ENCODE data around the gene OGT.

Gene OGT

DNA sequence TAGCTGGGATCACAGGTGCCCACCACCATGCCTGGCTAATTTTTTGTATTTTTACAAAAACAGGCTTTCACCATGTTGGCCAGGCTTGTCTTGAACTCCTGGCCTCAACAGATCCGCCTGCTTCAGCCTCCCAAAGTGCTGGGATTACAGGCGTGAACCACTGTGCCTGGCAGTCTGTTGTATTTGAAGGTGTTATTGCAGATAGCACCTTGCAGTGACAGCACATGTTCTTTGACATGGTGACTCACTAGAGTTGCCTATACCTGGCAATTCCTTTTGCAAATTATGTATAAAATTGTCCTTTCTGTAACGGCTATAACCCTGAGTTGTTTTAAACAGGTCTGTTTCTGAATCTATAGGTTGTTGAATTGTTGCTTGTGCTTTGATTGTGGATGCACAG, 7.9 kb downstream of the OGT start:
- Histone ChIP-seq H3K4me1 (ENCODE audit: control insufficient read depth, insufficient read depth, low read length, poor library complexity, severe bottlenecking) (peaks cover 2% of the 10 kb centered on the region), H3K27ac (ENCODE audit: low read depth, low read length, severe bottlenecking) (no peak overlapping the region), H3K36me3 (ENCODE audit: control insufficient read depth, insufficient read depth, low read length) (peaks cover 41% of the 10 kb centered on the region), H3K9me3 (ENCODE audit: control insufficient read depth, low read length) (no peaks in the 10 kb centered on the region), H3K4me3 (ENCODE audit: extremely low read depth, insufficient read depth, low read length, poor library complexity, severe bottlenecking) (no peak overlapping the region)
- WGBS, 2 experiments (ENCODE audit: insufficient coverage in 2 of 2) = 92% methylated on average over 2 of the region's 3 CpGs; no CpG with 5 or more reads in 1 of the 2 experiments

DNA sequence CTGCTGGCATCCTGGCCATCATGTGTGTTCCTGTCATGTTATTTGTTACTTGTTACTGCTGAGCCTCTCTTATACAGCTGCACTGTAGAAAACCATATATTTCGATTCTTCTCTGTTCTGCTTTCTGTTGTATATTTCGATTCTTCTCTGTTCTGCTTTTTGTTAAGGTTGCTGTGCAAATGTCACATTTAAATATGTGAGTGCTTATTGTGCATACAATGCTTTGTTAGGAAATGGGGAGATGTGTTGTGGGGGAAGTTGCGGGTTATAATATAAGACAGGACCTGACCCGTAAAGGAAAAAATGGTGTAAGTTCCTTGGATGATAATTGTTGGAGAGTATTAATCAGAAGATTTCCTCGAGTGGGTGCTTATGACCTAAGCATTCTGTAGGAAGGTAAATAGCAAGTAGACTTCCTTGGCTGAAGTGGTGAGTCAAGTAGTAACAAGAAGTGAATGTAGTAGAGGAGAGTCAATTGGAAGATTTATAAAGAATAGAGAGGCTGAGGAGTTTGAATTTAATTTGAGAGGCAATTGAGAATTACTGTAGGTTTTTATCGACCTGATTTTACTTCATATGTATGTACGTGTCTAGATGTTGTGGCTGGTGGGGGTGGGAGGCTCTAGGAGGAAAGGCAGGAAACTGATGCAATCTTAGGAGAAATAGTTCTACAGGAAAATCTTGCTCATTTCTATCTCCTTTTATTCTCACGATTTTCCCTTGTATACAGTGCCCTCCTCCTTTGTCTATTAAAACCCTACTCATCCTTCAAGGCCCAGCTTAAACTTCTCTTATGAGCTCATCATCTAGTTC, 8.5 kb downstream of the OGT start:
- Histone ChIP-seq H3K4me3 (ENCODE audit: extremely low read depth, insufficient read depth, low read length, poor library complexity, severe bottlenecking) (no peak overlapping the region), H3K27ac (ENCODE audit: low read depth, low read length, severe bottlenecking) (peak overlapping the region; percentile 66), H3K4me1 (ENCODE audit: control insufficient read depth, insufficient read depth, low read length, poor library complexity, severe bottlenecking) (peaks cover 2% of the 10 kb centered on the region), H3K9me3 (ENCODE audit: control insufficient read depth, low read length) (no peaks in the 10 kb centered on the region), H3K36me3 (ENCODE audit: control insufficient read depth, insufficient read depth, low read length) (peaks cover 45% of the 10 kb centered on the region)
- WGBS, 2 experiments (ENCODE audit: insufficient coverage in 2 of 2) = 87 to 100% methylated on average over 2 to 3 of the region's 8 CpGs

DNA sequence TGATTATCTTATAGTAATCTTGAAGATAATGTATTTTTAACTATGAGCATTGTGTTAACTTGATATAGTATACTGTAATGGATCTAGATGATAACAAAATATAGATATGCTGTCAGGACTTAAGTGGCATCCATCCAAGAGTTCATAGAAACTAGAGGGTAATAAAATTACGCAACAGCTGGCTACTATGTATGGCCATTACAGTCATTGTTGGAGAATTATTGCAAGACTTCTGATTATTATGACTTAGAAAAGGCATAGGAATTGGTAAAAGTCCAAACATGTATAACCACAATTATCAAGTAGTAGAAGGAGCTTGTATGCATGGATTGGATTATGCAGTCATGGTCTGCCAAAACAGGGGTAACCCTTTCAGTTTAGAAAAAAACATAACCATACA, 9.5 kb downstream of the OGT start:
- no CpG with 5 or more reads among the region's 1 CpG for WGBS, 2 experiments (ENCODE audit: insufficient coverage in 2 of 2)
- Histone ChIP-seq H3K27ac (ENCODE audit: low read depth, low read length, severe bottlenecking) (no peak overlapping the region), H3K9me3 (ENCODE audit: control insufficient read depth, low read length) (no peaks in the 10 kb centered on the region)

DNA sequence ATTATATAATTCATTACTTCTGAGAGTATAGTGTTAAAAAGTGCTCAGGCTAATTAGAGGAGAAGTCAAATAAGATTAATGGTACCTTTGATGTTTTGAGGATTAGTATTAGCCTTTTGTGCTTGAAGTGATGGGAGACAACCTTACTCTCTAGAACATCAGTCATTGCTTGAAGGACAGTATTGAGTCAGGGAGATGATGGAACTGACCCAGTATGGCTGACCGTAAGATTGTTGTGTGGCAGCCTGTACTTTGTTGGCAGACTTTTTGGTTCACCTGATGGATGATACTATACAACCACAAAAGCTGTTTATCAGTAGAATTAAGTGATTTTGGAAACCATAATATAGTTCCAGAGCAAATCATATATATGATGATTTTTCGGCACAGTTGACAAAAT, 9.9 kb downstream of the OGT start:
- Histone ChIP-seq H3K4me1 (ENCODE audit: control insufficient read depth, insufficient read depth, low read length, poor library complexity, severe bottlenecking) (peaks cover 2% of the 10 kb centered on the region), H3K4me3 (ENCODE audit: extremely low read depth, insufficient read depth, low read length, poor library complexity, severe bottlenecking) (no peak overlapping the region), H3K9me3 (ENCODE audit: control insufficient read depth, low read length) (no peaks in the 10 kb centered on the region), H3K36me3 (ENCODE audit: control insufficient read depth, insufficient read depth, low read length) (peaks cover 52% of the 10 kb centered on the region), H3K27ac (ENCODE audit: low read depth, low read length, severe bottlenecking) (no peak overlapping the region)
- no CpG with 5 or more reads among the region's 2 CpGs for WGBS, 2 experiments (ENCODE audit: insufficient coverage in 2 of 2)

More for the DNA sequence above, 9.5 kb downstream of the OGT start:
- H3K4me3 ChIP-seq (ENCODE audit: extremely low read depth, insufficient read depth, low read length, poor library complexity, severe bottlenecking) = no peak overlapping the region
- peaks cover 53% of the 10 kb centered on the region for H3K36me3 ChIP-seq (ENCODE audit: control insufficient read depth, insufficient read depth, low read length)
- peaks cover 2% of the 10 kb centered on the region for H3K4me1 ChIP-seq (ENCODE audit: control insufficient read depth, insufficient read depth, low read length, poor library complexity, severe bottlenecking)

DNA sequence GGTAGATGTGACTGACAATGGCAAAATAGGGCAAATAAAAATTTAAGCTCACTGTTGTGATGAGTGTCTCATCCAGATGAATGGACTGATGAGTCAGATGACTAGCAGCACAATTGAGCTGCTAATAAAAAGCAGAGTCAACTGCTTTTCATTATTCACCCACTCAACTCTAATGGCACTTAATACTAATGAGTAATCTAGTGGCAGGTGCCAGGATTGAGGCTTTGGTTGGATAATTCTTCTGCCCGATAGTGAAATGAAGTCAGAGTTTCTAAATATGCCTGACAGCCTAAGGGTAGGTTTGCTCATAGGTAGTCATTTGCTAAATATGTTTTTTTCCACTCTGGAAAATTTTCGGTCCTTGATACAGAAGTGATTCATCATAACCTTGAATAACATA, 10.4 kb downstream of the OGT start:
- no CpG with 5 or more reads among the region's 2 CpGs for WGBS, 2 experiments (ENCODE audit: insufficient coverage in 2 of 2)
- H3K4me1 ChIP-seq (ENCODE audit: control insufficient read depth, insufficient read depth, low read length, poor library complexity, severe bottlenecking) = peaks cover 2% of the 10 kb centered on the region
- peaks cover 55% of the 10 kb centered on the region for H3K36me3 ChIP-seq (ENCODE audit: control insufficient read depth, insufficient read depth, low read length)
- H3K27ac ChIP-seq (ENCODE audit: low read depth, low read length, severe bottlenecking) = no peak overlapping the region
- H3K4me3 ChIP-seq (ENCODE audit: extremely low read depth, insufficient read depth, low read length, poor library complexity, severe bottlenecking) = no peak overlapping the region
- no peaks in the 10 kb centered on the region for H3K9me3 ChIP-seq (ENCODE audit: control insufficient read depth, low read length)

DNA sequence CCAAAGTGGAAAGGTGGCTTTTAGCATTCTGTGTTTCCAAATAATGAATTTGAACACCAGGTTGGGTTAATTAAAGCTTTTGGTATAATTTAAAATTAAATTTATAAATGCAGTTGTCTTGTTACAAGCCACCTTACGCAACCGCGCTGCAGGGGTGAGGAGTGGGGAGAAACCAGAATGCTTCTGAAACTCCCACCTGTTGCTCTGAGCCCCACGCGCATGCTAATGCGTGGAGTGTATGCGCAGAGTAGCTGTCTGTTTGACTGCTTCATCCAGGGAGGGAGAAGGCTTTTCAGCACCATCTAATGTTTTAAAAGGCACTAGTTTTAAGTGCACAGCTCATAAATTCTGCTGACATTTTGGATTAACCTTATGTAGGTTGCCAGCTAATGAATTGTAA, 12.5 kb downstream of the OGT start:
- H3K36me3 ChIP-seq (ENCODE audit: control insufficient read depth, insufficient read depth, low read length) = peaks cover 56% of the 10 kb centered on the region

DNA sequence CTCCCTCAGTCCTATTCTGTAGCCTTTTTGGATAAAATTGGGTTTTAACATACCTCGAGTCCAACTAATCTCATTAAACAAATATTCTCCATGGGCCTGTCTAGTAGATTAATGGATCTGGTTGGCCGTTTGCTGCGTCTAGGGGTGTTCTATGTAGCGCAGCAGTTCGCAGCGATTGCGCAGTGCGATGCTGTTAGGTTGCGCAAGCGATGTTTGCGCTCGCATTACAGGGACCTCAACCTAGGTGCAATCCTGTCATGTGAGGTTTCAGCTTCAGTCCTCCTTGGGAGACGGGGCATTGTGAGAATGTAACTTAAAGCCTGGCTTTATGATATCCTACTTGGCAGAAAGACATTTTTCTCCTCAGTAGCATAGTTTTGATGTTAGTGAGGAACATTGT, 14.0 kb downstream of the OGT start:
- no peak overlapping the region for H3K27ac ChIP-seq (ENCODE audit: low read depth, low read length, severe bottlenecking)
- H3K9me3 ChIP-seq (ENCODE audit: control insufficient read depth, low read length) = no peaks in the 10 kb centered on the region
- no peaks in the 10 kb centered on the region for H3K4me1 ChIP-seq (ENCODE audit: control insufficient read depth, insufficient read depth, low read length, poor library complexity, severe bottlenecking)
- peaks cover 60% of the 10 kb centered on the region for H3K36me3 ChIP-seq (ENCODE audit: control insufficient read depth, insufficient read depth, low read length)
- no peak overlapping the region for H3K4me3 ChIP-seq (ENCODE audit: extremely low read depth, insufficient read depth, low read length, poor library complexity, severe bottlenecking)
- 97 to 98% methylated on average over 5 to 8 of the region's 13 CpGs for WGBS, 2 experiments (ENCODE audit: insufficient coverage in 2 of 2)

More for the DNA sequence above, 12.5 kb downstream of the OGT start:
- 97 to 100% methylated on average over 1 to 6 of the region's 7 CpGs for WGBS, 2 experiments (ENCODE audit: insufficient coverage in 2 of 2)
- Histone ChIP-seq H3K9me3 (ENCODE audit: control insufficient read depth, low read length) (no peaks in the 10 kb centered on the region), H3K4me1 (ENCODE audit: control insufficient read depth, insufficient read depth, low read length, poor library complexity, severe bottlenecking) (no peaks in the 10 kb centered on the region), H3K27ac (ENCODE audit: low read depth, low read length, severe bottlenecking) (no peak overlapping the region), H3K4me3 (ENCODE audit: extremely low read depth, insufficient read depth, low read length, poor library complexity, severe bottlenecking) (no peak overlapping the region)

DNA sequence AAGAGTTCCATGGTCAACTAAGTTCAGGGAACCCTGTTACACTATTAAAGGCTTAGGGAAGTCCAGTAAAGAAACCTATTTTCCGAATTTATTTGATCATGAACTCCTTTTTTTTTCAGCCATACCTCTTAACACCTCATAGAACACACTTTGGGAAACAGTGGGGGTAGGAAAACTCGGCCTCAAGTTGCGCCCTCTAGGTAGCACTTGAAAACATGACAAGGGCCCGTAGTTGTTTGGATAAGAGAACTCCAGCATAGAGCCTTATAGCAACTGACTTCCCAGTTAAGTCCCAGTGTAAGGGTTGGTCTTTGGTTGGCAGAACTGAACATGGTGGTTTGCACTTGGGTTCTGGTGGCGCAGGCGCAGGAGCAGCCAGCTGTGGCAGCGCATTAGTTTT, 14.4 kb downstream of the OGT start:
- H3K4me3 ChIP-seq (ENCODE audit: extremely low read depth, insufficient read depth, low read length, poor library complexity, severe bottlenecking) = no peak overlapping the region
- 100% methylated on average over 1 of the region's 7 CpGs; no CpG with 5 or more reads in 1 of the 2 experiments for WGBS, 2 experiments (ENCODE audit: insufficient coverage in 2 of 2)
- H3K9me3 ChIP-seq (ENCODE audit: control insufficient read depth, low read length) = no peaks in the 10 kb centered on the region
- no peaks in the 10 kb centered on the region for H3K4me1 ChIP-seq (ENCODE audit: control insufficient read depth, insufficient read depth, low read length, poor library complexity, severe bottlenecking)
- no peak overlapping the region for H3K27ac ChIP-seq (ENCODE audit: low read depth, low read length, severe bottlenecking)
- H3K36me3 ChIP-seq (ENCODE audit: control insufficient read depth, insufficient read depth, low read length) = peaks cover 64% of the 10 kb centered on the region

DNA sequence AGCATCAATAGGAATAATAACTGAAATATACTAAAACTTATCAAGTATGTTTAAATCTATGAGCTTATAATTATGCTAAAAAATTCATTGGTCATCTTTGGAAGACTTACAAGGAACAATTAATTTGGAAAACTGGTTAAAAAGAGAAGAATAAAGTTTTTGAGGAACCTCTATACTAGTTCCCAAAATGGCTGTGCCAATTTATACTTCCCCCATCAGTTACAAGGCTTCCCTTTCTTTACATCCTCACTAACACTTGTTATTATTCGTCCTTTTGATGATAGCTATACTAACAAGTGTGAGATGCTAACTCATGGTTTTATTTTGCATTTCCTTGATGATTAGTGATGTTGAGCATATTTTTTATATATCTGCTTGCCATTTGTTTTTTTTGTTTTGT, 17.1 kb downstream of the OGT start:
- no CpG with 5 or more reads among the region's 1 CpG for WGBS, 2 experiments (ENCODE audit: insufficient coverage in 2 of 2)
- no peak overlapping the region for H3K4me3 ChIP-seq (ENCODE audit: extremely low read depth, insufficient read depth, low read length, poor library complexity, severe bottlenecking)
- no peak overlapping the region for H3K27ac ChIP-seq (ENCODE audit: low read depth, low read length, severe bottlenecking)
- H3K4me1 ChIP-seq (ENCODE audit: control insufficient read depth, insufficient read depth, low read length, poor library complexity, severe bottlenecking) = no peaks in the 10 kb centered on the region
- H3K36me3 ChIP-seq (ENCODE audit: control insufficient read depth, insufficient read depth, low read length) = peaks cover 62% of the 10 kb centered on the region
- no peaks in the 10 kb centered on the region for H3K9me3 ChIP-seq (ENCODE audit: control insufficient read depth, low read length)

DNA sequence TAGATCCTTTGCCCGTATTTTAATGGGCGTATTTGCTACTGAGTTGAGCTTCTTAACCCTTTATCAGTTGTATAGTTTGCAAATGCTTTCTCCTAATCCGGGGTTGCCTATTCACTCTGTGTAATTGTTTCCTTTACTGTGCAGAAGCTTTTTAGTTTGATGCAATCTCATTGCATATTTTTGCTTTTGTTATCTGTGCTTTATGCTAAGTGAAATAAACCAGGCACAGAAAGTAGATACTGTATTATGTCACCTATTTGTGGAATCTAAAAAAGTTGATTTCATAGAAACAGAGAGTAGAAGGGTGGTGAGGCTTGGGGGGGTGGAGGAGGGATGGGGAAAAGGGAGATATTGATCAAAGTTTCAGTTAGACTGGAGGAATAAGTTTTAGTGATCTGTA, 17.7 kb downstream of the OGT start:
- H3K36me3 ChIP-seq (ENCODE audit: control insufficient read depth, insufficient read depth, low read length) = peaks cover 64% of the 10 kb centered on the region
- no peak overlapping the region for H3K27ac ChIP-seq (ENCODE audit: low read depth, low read length, severe bottlenecking)
- H3K4me1 ChIP-seq (ENCODE audit: control insufficient read depth, insufficient read depth, low read length, poor library complexity, severe bottlenecking) = no peaks in the 10 kb centered on the region
- H3K4me3 ChIP-seq (ENCODE audit: extremely low read depth, insufficient read depth, low read length, poor library complexity, severe bottlenecking) = no peak overlapping the region
- H3K9me3 ChIP-seq (ENCODE audit: control insufficient read depth, low read length) = no peaks in the 10 kb centered on the region
- WGBS, 2 experiments (ENCODE audit: insufficient coverage in 2 of 2) = 100% methylated on average over 1 of the region's 3 CpGs; no CpG with 5 or more reads in 1 of the 2 experiments

DNA sequence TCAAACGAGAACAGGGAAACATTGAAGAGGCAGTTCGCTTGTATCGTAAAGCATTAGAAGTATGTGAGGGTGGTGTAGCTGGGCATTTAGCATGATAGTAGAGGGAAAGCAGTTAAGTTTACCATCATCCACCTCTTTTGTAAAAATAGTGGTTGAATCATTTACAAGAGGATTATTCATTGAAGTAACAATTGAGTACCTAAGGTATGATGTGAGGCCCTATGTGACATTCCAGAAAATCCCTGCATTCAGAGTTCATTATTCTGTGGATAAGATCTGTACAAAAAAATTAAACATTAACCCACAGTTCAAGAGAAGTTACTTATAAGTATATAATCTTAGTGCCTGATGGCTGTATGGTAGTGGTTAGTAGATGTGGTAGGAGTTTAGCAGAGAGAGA, 23.1 kb downstream of the OGT start:
- Histone ChIP-seq H3K4me1 (ENCODE audit: control insufficient read depth, insufficient read depth, low read length, poor library complexity, severe bottlenecking) (no peaks in the 10 kb centered on the region), H3K36me3 (ENCODE audit: control insufficient read depth, insufficient read depth, low read length) (peaks cover 72% of the 10 kb centered on the region), H3K27ac (ENCODE audit: low read depth, low read length, severe bottlenecking) (no peak overlapping the region), H3K9me3 (ENCODE audit: control insufficient read depth, low read length) (no peaks in the 10 kb centered on the region), H3K4me3 (ENCODE audit: extremely low read depth, insufficient read depth, low read length, poor library complexity, severe bottlenecking) (no peak overlapping the region)
- no CpG with 5 or more reads among the region's 3 CpGs for WGBS, 2 experiments (ENCODE audit: insufficient coverage in 2 of 2)

All from mesodermal cell (in vitro differentiated cells).